ENCODE measurements around the gene HBM.

- TF ChIP-seq, protein P1, sequence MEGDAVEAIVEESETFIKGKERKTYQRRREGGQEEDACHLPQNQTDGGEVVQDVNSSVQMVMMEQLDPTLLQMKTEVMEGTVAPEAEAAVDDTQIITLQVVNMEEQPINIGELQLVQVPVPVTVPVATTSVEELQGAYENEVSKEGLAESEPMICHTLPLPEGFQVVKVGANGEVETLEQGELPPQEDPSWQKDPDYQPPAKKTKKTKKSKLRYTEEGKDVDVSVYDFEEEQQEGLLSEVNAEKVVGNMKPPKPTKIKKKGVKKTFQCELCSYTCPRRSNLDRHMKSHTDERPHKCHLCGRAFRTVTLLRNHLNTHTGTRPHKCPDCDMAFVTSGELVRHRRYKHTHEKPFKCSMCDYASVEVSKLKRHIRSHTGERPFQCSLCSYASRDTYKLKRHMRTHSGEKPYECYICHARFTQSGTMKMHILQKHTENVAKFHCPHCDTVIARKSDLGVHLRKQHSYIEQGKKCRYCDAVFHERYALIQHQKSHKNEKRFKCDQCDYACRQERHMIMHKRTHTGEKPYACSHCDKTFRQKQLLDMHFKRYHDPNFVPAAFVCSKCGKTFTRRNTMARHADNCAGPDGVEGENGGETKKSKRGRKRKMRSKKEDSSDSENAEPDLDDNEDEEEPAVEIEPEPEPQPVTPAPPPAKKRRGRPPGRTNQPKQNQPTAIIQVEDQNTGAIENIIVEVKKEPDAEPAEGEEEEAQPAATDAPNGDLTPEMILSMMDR (conservative IDR thresholded peaks at IDR 0.05; ENCODE audit: low read depth, low read length): no peak
- TF ChIP-seq EZH2 (IDR thresholded peaks at IDR 0.05; ENCODE audit: borderline replicate concordance, low read depth, low read length, poor library complexity, severe bottlenecking): no peak
These were observed 45.0 kb upstream of the HBM start for GRCh38 chr16:120756-121155.

Data from A673 (cell line).